IMR-90 (cell line): ENCODE results near the gene ETS1. TPM values are rescaled to one million over a fixed set of nuclear protein-coding genes. Genes with fewer than 3 reads are reported as not detected.

Experiments used
- ATAC-seq: fragments of 200-7000 bp; cut with Tn5 transposase; 2 replicates; pipeline ENCODE4 v1.9.1; 2020; ENCODE audit warnings: low read depth, mild to moderate bottlenecking, moderate library complexity
- BruUV-seq: library from RNA; stranded (reverse); fragments of 400-500 nt; replicated peaks from 2 replicates; lab custom pipeline; 2021; lab: Mats Ljungman, UMichigan
- CTCF ChIA-PET: fragments of 300-600 bp; formaldehyde crosslinking; extraction: SDS; loops from one replicate; lab custom pipeline; 2021; ENCODE audit warnings: antibody characterized with exemption; lab: Yijun Ruan, JAX
- POLR2A ChIA-PET: fragments of 300-600 bp; sonication (Branson Sonifier 250); formaldehyde crosslinking; loops from one replicate; lab custom pipeline; 2022; ENCODE audit warnings: antibody characterized with exemption; ENCODE audit not compliant: unreplicated experiment; lab: Charles Lee
- DNase-seq: peaks from one replicate; pipeline ENCODE4 v3.0.0; 2013
- H2AFZ ChIP-seq: replicated peaks from 2 replicates; pipeline ENCODE3; 2013; ENCODE audit warnings: low read length, mild to moderate bottlenecking; ENCODE audit not compliant: poor library complexity
- H2AK5ac ChIP-seq: 2 replicates; pipeline ENCODE4 v1.6.1; 2013; ENCODE audit warnings: low read depth, low read length, inconsistent platforms
- H2AK9ac ChIP-seq: replicated peaks from 2 replicates; pipeline ENCODE3; 2013; ENCODE audit warnings: mild to moderate bottlenecking, low read depth, low read length, moderate library complexity; ENCODE audit not compliant: poor library complexity
- H2BK120ac ChIP-seq: 2 replicates; pipeline ENCODE4 v1.6.1; 2013; ENCODE audit warnings: low read depth, low read length, inconsistent platforms
- H2BK15ac ChIP-seq: 3 replicates; pipeline ENCODE4 v1.6.1; 2013; ENCODE audit warnings: low read depth, low read length, inconsistent platforms
- H2BK20ac ChIP-seq: 2 replicates; pipeline ENCODE4 v1.6.1; 2013; ENCODE audit warnings: low read depth, mild to moderate bottlenecking, inconsistent platforms, low read length, moderate library complexity
- H2BK5ac ChIP-seq: 2 replicates; pipeline ENCODE4 v1.6.1; 2013; ENCODE audit warnings: mild to moderate bottlenecking, low read depth, low read length, inconsistent platforms; ENCODE audit not compliant: poor library complexity, severe bottlenecking
- H3K14ac ChIP-seq: replicated peaks from 2 replicates; pipeline ENCODE4 v1.6.1; 2013; ENCODE audit warnings: low read depth, low read length, inconsistent platforms
- H3K18ac ChIP-seq: 2 replicates; pipeline ENCODE4 v1.6.1; 2013; ENCODE audit warnings: low read depth, low read length, control low read depth
- H3K23ac ChIP-seq: 2 replicates; pipeline ENCODE4 v1.6.1; 2013; ENCODE audit warnings: low read depth, low read length, inconsistent platforms
- H3K27ac ChIP-seq: 2 replicates; pipeline ENCODE4 v1.5.1; 2013; ENCODE audit warnings: mild to moderate bottlenecking, control low read depth, low read length; ENCODE audit not compliant: insufficient read depth
- H3K27me3 ChIP-seq: 2 replicates; pipeline ENCODE4 v1.6.1; 2013; ENCODE audit warnings: low read length; ENCODE audit not compliant: control insufficient read depth, insufficient read depth
- H3K36me3 ChIP-seq: 2 replicates; pipeline ENCODE4 v1.6.1; 2013; ENCODE audit warnings: low read length, mixed read lengths; ENCODE audit not compliant: control insufficient read depth, insufficient read depth
- H3K4ac ChIP-seq: 2 replicates; pipeline ENCODE4 v1.6.1; 2013; ENCODE audit warnings: low read depth, low read length, inconsistent platforms
- H3K4me1 ChIP-seq: 2 replicates; pipeline ENCODE4 v1.6.1; 2013; ENCODE audit warnings: low read length, mixed read lengths; ENCODE audit not compliant: control insufficient read depth, insufficient read depth
- H3K4me2 ChIP-seq: 2 replicates; pipeline ENCODE4 v1.6.1; 2013; ENCODE audit warnings: low read depth, mild to moderate bottlenecking, control low read depth, low read length, moderate library complexity
- H3K4me3 ChIP-seq: 2 replicates; pipeline ENCODE4 v1.5.1; 2013; ENCODE audit warnings: low read depth, mild to moderate bottlenecking, control low read depth, low read length, moderate library complexity; ENCODE audit not compliant: insufficient read depth
- H3K56ac ChIP-seq: 2 replicates; pipeline ENCODE4 v1.6.1; 2013; ENCODE audit warnings: low read length, inconsistent platforms; ENCODE audit not compliant: insufficient read depth; ENCODE audit errors: extremely low read depth
- H3K79me1 ChIP-seq, 2 experiments: 2 replicates each; pipeline ENCODE4 v1.6.1; 2013; ENCODE audit warnings: low read length in 2 of 2, inconsistent platforms in 1 of 2, low read depth in 1 of 2
- H3K9ac ChIP-seq: 2 replicates; pipeline ENCODE4 v1.6.1; 2013; ENCODE audit warnings: low read depth, low read length, control low read depth
- H3K9me1 ChIP-seq: 2 replicates; pipeline ENCODE4 v1.6.1; 2013; ENCODE audit warnings: low read length, inconsistent platforms; ENCODE audit not compliant: insufficient read depth
- H3K9me3 ChIP-seq: 2 replicates; pipeline ENCODE4 v1.6.1; 2013; ENCODE audit warnings: low read length; ENCODE audit not compliant: control insufficient read depth, insufficient read depth
- H4K20me1 ChIP-seq: 2 replicates; pipeline ENCODE4 v1.6.1; 2013; ENCODE audit warnings: low read length, inconsistent platforms; ENCODE audit not compliant: insufficient read depth
- H4K5ac ChIP-seq: 2 replicates; pipeline ENCODE4 v1.6.1; 2013; ENCODE audit warnings: mild to moderate bottlenecking, low read depth, low read length, control low read depth
- H4K8ac ChIP-seq, 2 experiments: 2 replicates each; pipeline ENCODE4 v1.6.1; 2013; ENCODE audit warnings: low read depth in 2 of 2, low read length in 2 of 2, control low read depth in 1 of 2, inconsistent platforms in 1 of 2
- H4K91ac ChIP-seq: 2 replicates; pipeline ENCODE4 v1.6.1; 2013; ENCODE audit warnings: low read depth, low read length, inconsistent platforms; ENCODE audit not compliant: insufficient read depth
- BHLHE40 ChIP-seq: fragments of 150-350 bp; IDR thresholded peaks from 2 replicates; pipeline ENCODE4 v1.6.1; 2016; ENCODE audit warnings: mild to moderate bottlenecking, low read depth, low read length
- CEBPB ChIP-seq: IDR thresholded peaks from 2 replicates; pipeline ENCODE4 v1.6.1; 2012; ENCODE audit warnings: low read depth, low read length, improper control_type of control experiment
- FOS ChIP-seq: fragments of 150-350 bp; IDR thresholded peaks from 2 replicates; pipeline ENCODE4 v1.6.1; 2016; ENCODE audit warnings: low read depth, low read length
- MAZ ChIP-seq: IDR thresholded peaks from 2 replicates; pipeline ENCODE4 v1.6.1; 2012; ENCODE audit warnings: low read depth, mild to moderate bottlenecking, low read length, improper control_type of control experiment, moderate library complexity, borderline replicate concordance
- MXI1 ChIP-seq: IDR thresholded peaks from 2 replicates; pipeline ENCODE4 v1.6.1; 2012; ENCODE audit warnings: low read depth, mild to moderate bottlenecking, low read length, moderate library complexity, borderline replicate concordance
- RAD21 ChIP-seq: IDR thresholded peaks from 2 replicates; pipeline ENCODE4 v1.6.1; 2012; ENCODE audit warnings: low read length, improper control_type of control experiment
- RFX5 ChIP-seq: IDR thresholded peaks from 2 replicates; pipeline ENCODE4 v1.8.0; 2012; ENCODE audit warnings: low read depth, mild to moderate bottlenecking, low read length, moderate library complexity
- SMC3 ChIP-seq: fragments of 150-350 bp; IDR thresholded peaks from 2 replicates; pipeline ENCODE4 v1.6.1; 2016; ENCODE audit warnings: low read depth, mild to moderate bottlenecking, antibody characterized with exemption, low read length, moderate library complexity
- USF2 ChIP-seq: fragments of 150-350 bp; IDR thresholded peaks from 2 replicates; pipeline ENCODE4 v1.6.1; 2017; ENCODE audit warnings: mild to moderate bottlenecking, antibody characterized with exemption, low read length, low read depth
- WGBS, 2 experiments: methylation state at CpG; one replicate each; pipeline versions ENCODE4 v1.1.5 to v1.1.7; 2013; ENCODE audit warnings: missing lambda C conversion rate in 2 of 2; ENCODE audit not compliant: insufficient read length in 1 of 2; ENCODE audit errors: extremely low coverage in 2 of 2; 5-methylcytosine and 5-hydroxymethylcytosine counted together
- dilution Hi-C: fragments of 300-500 bp; cut with HindIII; formaldehyde crosslinking; loops from one replicate; pipeline ENCODE4 v1.14.3; 2018; ENCODE audit warnings: low sequenced_read_pairs; ENCODE audit not compliant: unreplicated experiment
- in situ Hi-C: fragments of 300-500 bp; cut with MboI; formaldehyde crosslinking; loops from 3 replicates; pipeline ENCODE4 v1.14.3; 2019; ENCODE audit warnings: low sequenced_read_pairs, inconsistent platforms, mixed read lengths
- intact Hi-C: fragments of 100-400 bp; cut with micrococcal nuclease; formaldehyde crosslinking; loops from 2 replicates; pipeline ENCODE4 v1.10.0; 2022
- polyA plus RNA-seq, 3 experiments: library from polyadenylated mRNA; depleted of rRNA; stranded (reverse); fragments of >200 nt; gene quantifications; 2 replicates each; pipeline ENCODE4 v1.2.3, GENCODE V29; 2012; ENCODE audit warnings: low replicate concordance in 1 of 3
- total RNA-seq: library from RNA; depleted of rRNA; stranded (reverse); fragments of >200 nt; gene quantifications from 2 replicates; pipeline ENCODE4 v1.2.3, GENCODE V29; 2012

ETS1 gene
- total and polyA plus RNA-seq, 2 of the 4 experiments (the other 2 are of a cell fraction) = 41.2 to 56.3 TPM

- TF ChIP-seq FOS = no peak; the same call in 1 of the 2 replicates
Observed at GRCh38 chr11:128503245-128503991, 83.9 kb downstream of the ETS1 start (continued).

- no TSS peak for BruUV-seq
- DNase-seq (peak; percentile 96), ATAC-seq (peak; percentile 31)
- no peak overlapping the region; the same call in 1 of the 2 replicates for H2AK5ac ChIP-seq
- no peak overlapping the region for H3K56ac ChIP-seq
- peak overlapping the region; percentile 64; the same call in 1 of the 2 replicates for H2BK20ac ChIP-seq
- peak overlapping the region; percentile 62; the same call in 1 of the 2 replicates for H3K4ac ChIP-seq
- peak overlapping the region; percentile 80 for H2BK120ac ChIP-seq
- peaks cover 48% of the 10 kb centered on the region for H3K9me1 ChIP-seq
- dilution Hi-C loops = no loop called here
- H4K20me1 ChIP-seq = peaks cover 88% of the 10 kb centered on the region
- peak overlapping the region; percentile 61; the same call in 1 of the 2 replicates for H3K4me2 ChIP-seq
- in situ Hi-C loops = loop anchor here (25.0 kb wide), 1 partner anchor 465 kb away; no protein-coding TSS in a partner anchor
- ChIA-PET CTCF (no interaction called here), POLR2A (interaction anchor here (0.6 kb wide), 1 partner anchor 15 kb away, joined by 5 read pairs; no protein-coding TSS in a partner anchor)
- no peak overlapping the region; the same call in 1 of the 2 replicates for H4K5ac ChIP-seq
- no peak overlapping the region for H3K4me3 ChIP-seq
- H2AFZ ChIP-seq = no peak overlapping the region
- H2BK15ac ChIP-seq = no peak overlapping the region; the same call in 2 of the 3 replicates
- peaks cover 53% of the 10 kb centered on the region for H3K4me1 ChIP-seq
- peak overlapping the region; percentile 59; the same call in 1 of the 2 replicates for H3K18ac ChIP-seq
- peaks cover 8 to 90% of the 10 kb centered on the region in 2 experiments; a peak in 3 of 4 replicates for H3K79me1 ChIP-seq
- H4K8ac ChIP-seq = no peak overlapping the region; a peak in 1 of 4 replicates
- 40% methylated on average over 1 of the region's 4 CpGs; no CpG with 5 or more reads in 1 of the 2 experiments for WGBS, 2 experiments
- no peak overlapping the region for H2AK9ac ChIP-seq
- no peaks in the 10 kb centered on the region for H3K27me3 ChIP-seq
- peak overlapping the region; percentile 7; the same call in 1 of the 2 replicates for H4K91ac ChIP-seq
- H3K9ac ChIP-seq = peak overlapping the region; percentile 2; the same call in 1 of the 2 replicates
- peaks cover 4% of the 10 kb centered on the region for H3K36me3 ChIP-seq
- peak overlapping the region; percentile 46; the same call in 1 of the 2 replicates for H3K23ac ChIP-seq
- peak overlapping the region; percentile 85 for H2BK5ac ChIP-seq
- intact Hi-C loops = no loop called here
- H3K9me3 ChIP-seq = no peaks in the 10 kb centered on the region
- H3K27ac ChIP-seq = peak overlapping the region; percentile 19; the same call in 1 of the 2 replicates
- peak overlapping the region; percentile 19; the same call in 1 of the 2 replicates for H3K14ac ChIP-seq
- TF ChIP-seq FOS (0 out of 2 replicates have a peak, but pooled peaks have one; percentile 7), RFX5 (no peak), MAZ (peak; percentile 53; the same call in 1 of the 2 replicates), BHLHE40 (peak; percentile 83; the same call in 1 of the 2 replicates), CEBPB (peak; percentile 84), RAD21 (no peak; the same call in 1 of the 2 replicates), SMC3 (no peak), USF2 (peak; percentile 26; the same call in 1 of the 2 replicates), MXI1 (peak; percentile 89; the same call in 1 of the 2 replicates)
Observed at GRCh38 chr11:128502726-128503125, 84.6 kb downstream of the ETS1 start.
